Glutamatergic neuron (in vitro differentiated cells): Measurements from ENCODE around the gene CHI3L2. TPM values are rescaled to one million over a fixed set of nuclear protein-coding genes. Genes with fewer than 3 reads are reported as not detected.

Experiments used
- DNase-seq: peaks from one replicate; pipeline ENCODE4 v3.0.0; 2022
- H3K27ac Mint-ChIP-seq: one replicate; pipeline ENCODE4 v1.8.0; 2020; ENCODE audit warnings: mild to moderate bottlenecking, mixed read lengths, inconsistent platforms; ENCODE audit not compliant: unreplicated experiment
- H3K27me3 Mint-ChIP-seq: one replicate; pipeline ENCODE4 v1.8.0; 2020; ENCODE audit warnings: mild to moderate bottlenecking, moderate library complexity, mixed read lengths, inconsistent platforms; ENCODE audit not compliant: unreplicated experiment
- H3K36me3 Mint-ChIP-seq: one replicate; pipeline ENCODE4 v1.8.0; 2020; ENCODE audit warnings: mild to moderate bottlenecking, mixed read lengths, inconsistent platforms; ENCODE audit not compliant: unreplicated experiment
- H3K4me1 Mint-ChIP-seq: one replicate; pipeline ENCODE4 v1.8.0; 2020; ENCODE audit warnings: mild to moderate bottlenecking, low read depth, mixed read lengths, inconsistent platforms; ENCODE audit not compliant: unreplicated experiment
- H3K4me3 Mint-ChIP-seq: one replicate; pipeline ENCODE4 v1.8.0; 2020; ENCODE audit warnings: mild to moderate bottlenecking, mixed read lengths, inconsistent platforms; ENCODE audit not compliant: unreplicated experiment
- H3K9me3 Mint-ChIP-seq: one replicate; pipeline ENCODE4 v1.8.0; 2020; ENCODE audit warnings: mild to moderate bottlenecking, moderate library complexity, mixed read lengths, inconsistent platforms; ENCODE audit not compliant: unreplicated experiment
- CTCF ChIP-seq: fragments of 200-600 bp; sonication (generic); IDR thresholded peaks from one replicate; pipeline ENCODE4 v1.5.0; 2021; ENCODE audit not compliant: partially characterized antibody, unreplicated experiment
- total RNA-seq: library from RNA; stranded (reverse); fragmentation: NEBNext Ultra II Directional; extraction: Animal tissue kit (Norgen Biotek cat#: 25700); gene quantifications from one replicate; pipeline ENCODE4 v1.2.1, GENCODE V29; 2021; ENCODE audit not compliant: unreplicated experiment

Gene CHI3L2
- total RNA-seq, 1 donor from 2014 or later: not detected

GRCh38 chr1:111279144-111279543 is 51.6 kb downstream of the CHI3L2 start:
- H3K27me3 Mint-ChIP-seq: no peaks in the 10 kb centered on the region
- DNase-seq: no peak
- peaks cover 2% of the 10 kb centered on the region for H3K9me3 Mint-ChIP-seq
- no peak overlapping the region for H3K27ac Mint-ChIP-seq
- H3K36me3 Mint-ChIP-seq: no peaks in the 10 kb centered on the region
- TF ChIP-seq CTCF: no peak
- H3K4me3 Mint-ChIP-seq: no peak overlapping the region
- no peaks in the 10 kb centered on the region for H3K4me1 Mint-ChIP-seq

DNA sequence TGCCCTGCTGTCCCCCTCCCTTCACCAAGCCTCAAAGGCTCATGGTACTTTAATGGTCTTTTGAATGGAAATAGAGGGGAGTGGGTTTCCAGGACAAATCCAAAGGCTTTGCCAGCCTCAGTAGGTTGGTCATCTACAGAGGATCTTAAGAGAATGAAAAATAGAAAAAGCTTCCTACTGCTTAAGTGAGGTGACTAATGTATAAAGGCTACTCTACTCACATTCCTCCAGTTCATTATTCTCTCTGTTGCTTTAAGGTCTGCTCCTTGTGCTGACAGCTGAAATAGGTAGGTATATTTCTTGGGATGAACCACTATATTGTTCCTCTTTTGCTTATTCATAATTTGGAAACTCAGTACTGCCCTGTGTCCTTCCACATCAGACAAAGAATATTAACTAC is 52.8 kb downstream of the CHI3L2 start:
- no peaks in the 10 kb centered on the region for H3K4me1 Mint-ChIP-seq
- no peak overlapping the region for H3K4me3 Mint-ChIP-seq
- no peak for TF ChIP-seq CTCF
- no peak for DNase-seq
- H3K36me3 Mint-ChIP-seq: no peaks in the 10 kb centered on the region
- no peaks in the 10 kb centered on the region for H3K27me3 Mint-ChIP-seq
- peaks cover 2% of the 10 kb centered on the region for H3K9me3 Mint-ChIP-seq
- no peak overlapping the region for H3K27ac Mint-ChIP-seq

DNA sequence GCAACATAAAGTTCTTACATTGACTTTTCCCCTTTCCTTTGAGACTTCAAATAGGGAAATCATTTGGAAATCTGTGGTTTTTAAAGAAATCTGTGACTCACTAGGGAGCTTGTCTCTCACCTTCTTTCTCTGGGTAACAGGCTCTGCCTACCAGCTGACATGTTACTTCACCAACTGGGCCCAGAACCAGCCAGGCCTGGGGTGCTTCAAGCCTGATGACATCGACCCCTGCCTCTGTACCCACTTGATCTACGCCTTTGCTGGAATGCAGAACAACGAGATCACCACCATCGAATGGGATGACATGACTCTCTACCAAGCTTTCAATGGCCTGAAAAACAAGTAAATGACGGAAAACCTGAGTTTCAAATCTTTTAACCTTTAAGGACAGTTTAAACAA is 53.9 kb downstream of the CHI3L2 start:
- H3K9me3 Mint-ChIP-seq: peaks cover 2% of the 10 kb centered on the region

DNA sequence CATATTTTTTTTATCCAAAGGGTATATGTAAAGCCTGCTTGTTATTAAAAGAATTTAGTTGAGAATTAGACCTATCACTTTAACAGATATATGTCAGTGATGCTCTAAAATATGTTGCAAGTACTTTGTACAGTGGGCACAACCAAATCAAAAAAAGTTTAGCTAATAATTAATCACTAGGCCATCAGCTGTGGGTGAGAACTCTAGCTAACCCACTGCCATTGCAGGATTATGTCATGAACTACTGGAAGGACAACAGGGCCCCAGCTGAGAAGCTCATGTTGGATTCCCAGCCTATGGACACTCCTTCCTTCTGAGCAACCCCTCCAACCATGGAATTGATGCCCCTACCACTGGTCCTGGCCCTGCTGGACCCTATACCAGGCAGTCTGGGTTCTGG is 56.3 kb downstream of the CHI3L2 start:
- no peak overlapping the region for H3K27ac Mint-ChIP-seq
- no peak for TF ChIP-seq CTCF
- H3K36me3 Mint-ChIP-seq: no peaks in the 10 kb centered on the region
- DNase-seq: no peak
- H3K9me3 Mint-ChIP-seq: no peaks in the 10 kb centered on the region
- H3K4me3 Mint-ChIP-seq: no peak overlapping the region
- peaks cover 2% of the 10 kb centered on the region for H3K27me3 Mint-ChIP-seq
- no peaks in the 10 kb centered on the region for H3K4me1 Mint-ChIP-seq

More for the DNA sequence above, 53.9 kb downstream of the CHI3L2 start:
- Mint-ChIP-seq H3K4me1 (no peaks in the 10 kb centered on the region), H3K27me3 (no peaks in the 10 kb centered on the region), H3K27ac (no peak overlapping the region), H3K36me3 (no peaks in the 10 kb centered on the region), H3K4me3 (no peak overlapping the region)
- no peak for TF ChIP-seq CTCF
- no peak for DNase-seq

- Mint-ChIP-seq H3K27me3 (peaks cover 2% of the 10 kb centered on the region), H3K4me3 (no peak overlapping the region), H3K27ac (no peak overlapping the region), H3K4me1 (no peaks in the 10 kb centered on the region), H3K36me3 (no peaks in the 10 kb centered on the region), H3K9me3 (no peaks in the 10 kb centered on the region)
- no peak for DNase-seq
- no peak for TF ChIP-seq CTCF
These were observed 58.4 kb downstream of the CHI3L2 start for GRCh38 chr1:111285879-111286278.
